HG03432 (cell line): ENCODE data around the gene SLC45A1.
"Not testable (repeated sequence)": the region's sequence is repeated elsewhere in the genome, so short reads cannot be mapped to it uniquely, and the experiment has no call there.

ENCODE experiments used
- ATAC-seq: cut with Tn5 transposase; IDR thresholded peaks from one replicate; pipeline ENCODE4 v1.9.1; 2021; ENCODE audit warnings: mild to moderate bottlenecking, moderate library complexity; ENCODE audit not compliant: unreplicated experiment

Gene SLC45A1

GRCh38 chr1:8365661-8366362 lies 47.9 kb downstream of the SLC45A1 start:
- ATAC-seq: no peak

GRCh38 chr1:8367571-8368194 lies 49.8 kb downstream of the SLC45A1 start:
- ATAC-seq: no peak

- no peak for ATAC-seq
These were observed 51.2 kb downstream of the SLC45A1 start for GRCh38 chr1:8368956-8369639.

GRCh38 chr1:8370046-8370881 lies 52.4 kb downstream of the SLC45A1 start:
- no peak for ATAC-seq

- ATAC-seq: no peak
These were observed 53.0 kb downstream of the SLC45A1 start for GRCh38 chr1:8370905-8371315.

- no peak for ATAC-seq
These were observed 53.6 kb downstream of the SLC45A1 start for GRCh38 chr1:8371372-8371991.

- no peak for ATAC-seq
These were observed 55.2 kb downstream of the SLC45A1 start for GRCh38 chr1:8373125-8373524.

- ATAC-seq: no peak
These were observed 55.8 kb downstream of the SLC45A1 start for GRCh38 chr1:8373581-8374241.

- no peak for ATAC-seq
These were observed 56.4 kb downstream of the SLC45A1 start for GRCh38 chr1:8374356-8374755.

GRCh38 chr1:8374812-8375211 lies 56.9 kb downstream of the SLC45A1 start:
- no peak for ATAC-seq

GRCh38 chr1:8376358-8376840 lies 58.5 kb downstream of the SLC45A1 start:
- ATAC-seq: no peak

GRCh38 chr1:8377271-8377981 lies 59.5 kb downstream of the SLC45A1 start:
- ATAC-seq: no peak

GRCh38 chr1:8378178-8378577 lies 60.3 kb downstream of the SLC45A1 start:
- no peak for ATAC-seq

GRCh38 chr1:8378981-8379470 lies 61.1 kb downstream of the SLC45A1 start:
- no peak for ATAC-seq

GRCh38 chr1:8379513-8380186 lies 61.7 kb downstream of the SLC45A1 start:
- ATAC-seq: no peak

GRCh38 chr1:8380310-8380709 lies 62.4 kb downstream of the SLC45A1 start:
- ATAC-seq: not testable (repeated sequence)

GRCh38 chr1:8381618-8382017 lies 63.7 kb downstream of the SLC45A1 start:
- no peak for ATAC-seq

- ATAC-seq: no peak
These were observed 64.2 kb downstream of the SLC45A1 start for GRCh38 chr1:8382051-8382505.
